Islet precursor cell (in vitro differentiated cells): ENCODE data around the gene GADL1.

Experiments used
- DNase-seq: peaks from one replicate; pipeline ENCODE4 v3.0.0-alpha.2; 2018

Gene GADL1

GRCh38 chr3:30894521-30895251, at the start of gene GADL1:
Gene GADL1 (minus strand): TSS chr3:30894661. CDS start chr3:30894614, 47 bp downstream.
- peak; percentile 85 for DNase-seq

- DNase-seq, result no peak
Measured at GRCh38 chr3:30944124-30944523, 49.7 kb upstream of the GADL1 start.

GRCh38 chr3:30943206-30943605, 48.7 kb upstream of the GADL1 start:
- no peak for DNase-seq

- no peak for DNase-seq
Measured at GRCh38 chr3:30941342-30941741, 46.9 kb upstream of the GADL1 start.

- DNase-seq, result no peak
Measured at GRCh38 chr3:30940740-30941139, 46.3 kb upstream of the GADL1 start.

GRCh38 chr3:30934208-30934550, 39.7 kb upstream of the GADL1 start:
- DNase-seq, result no peak

- DNase-seq, result no peak
Measured at GRCh38 chr3:30933478-30934207, 39.2 kb upstream of the GADL1 start.

- no peak for DNase-seq
Measured at GRCh38 chr3:30932513-30933098, 38.1 kb upstream of the GADL1 start.

- no peak for DNase-seq
Measured at GRCh38 chr3:30924763-30925162, 30.3 kb upstream of the GADL1 start.

GRCh38 chr3:30919564-30919963, 25.1 kb upstream of the GADL1 start:
- no peak for DNase-seq

- DNase-seq, result no peak
Measured at GRCh38 chr3:30918761-30919160, 24.3 kb upstream of the GADL1 start.

GRCh38 chr3:30915782-30916181, 21.3 kb upstream of the GADL1 start:
- DNase-seq, result no peak

GRCh38 chr3:30914696-30915095, 20.2 kb upstream of the GADL1 start:
- DNase-seq, result no peak

GRCh38 chr3:30913176-30913575, 18.7 kb upstream of the GADL1 start:
- no peak for DNase-seq

- DNase-seq, result no peak
Measured at GRCh38 chr3:30912301-30912700, 17.8 kb upstream of the GADL1 start.

GRCh38 chr3:30908456-30909037, 14.1 kb upstream of the GADL1 start:
- no peak for DNase-seq

- DNase-seq, result no peak
Measured at GRCh38 chr3:30904996-30905395, 10.5 kb upstream of the GADL1 start.

GRCh38 chr3:30895329-30895728, 868 bp upstream of the GADL1 start:
- no peak for DNase-seq

- no peak for DNase-seq
Measured at GRCh38 chr3:30893678-30894325, 659 bp downstream of the GADL1 start.

GRCh38 chr3:30890907-30891306, 3.6 kb downstream of the GADL1 start:
- no peak for DNase-seq

GRCh38 chr3:30886888-30887287, 7.6 kb downstream of the GADL1 start:
- DNase-seq, result no peak

GRCh38 chr3:30878862-30879261, 15.6 kb downstream of the GADL1 start:
- no peak for DNase-seq

- DNase-seq, result no peak
Measured at GRCh38 chr3:30875505-30875904, 19.0 kb downstream of the GADL1 start.
